NT2/D1 (cell line): ENCODE data around the gene ZNF891.

ENCODE experiments used
- YY1 ChIP-seq: IDR thresholded peaks from 2 replicates; pipeline ENCODE4 v1.6.1; 2011; ENCODE audit not compliant: insufficient read length, insufficient read depth
- ZNF274 ChIP-seq: IDR thresholded peaks from 2 replicates; pipeline ENCODE4 v1.6.1; 2011; ENCODE audit warnings: mild to moderate bottlenecking, low read depth, low read length

DNA sequence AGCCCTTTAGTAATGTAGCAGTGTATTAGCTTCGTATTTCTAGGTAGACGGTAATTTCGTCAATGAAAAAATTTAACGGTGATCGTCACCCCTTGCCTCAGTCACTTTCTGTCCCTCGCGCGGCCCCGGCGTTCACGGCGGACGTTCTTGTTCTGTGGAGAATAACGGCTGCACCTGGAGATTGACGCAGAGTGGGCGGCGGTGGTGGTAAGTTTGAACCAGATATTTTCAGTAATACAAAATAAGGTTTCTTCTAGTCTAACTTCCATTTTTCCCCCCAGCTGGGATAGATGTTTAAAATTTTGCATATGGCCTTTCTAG is 694 bp upstream of the ZNF891 start:
- TF ChIP-seq ZNF274 (no peak), YY1 (no peak)
